ENCODE results near the gene RBM33. TPM values are rescaled to one million over a fixed set of nuclear protein-coding genes. Genes with fewer than 3 reads are reported as not detected.

Gene RBM33
- total and polyA plus RNA-seq, 2 of the 8 experiments (the other 6 are each of a cell fraction or from before 2014, with no cell fraction given): 16.5 to 64.6 TPM

DNA sequence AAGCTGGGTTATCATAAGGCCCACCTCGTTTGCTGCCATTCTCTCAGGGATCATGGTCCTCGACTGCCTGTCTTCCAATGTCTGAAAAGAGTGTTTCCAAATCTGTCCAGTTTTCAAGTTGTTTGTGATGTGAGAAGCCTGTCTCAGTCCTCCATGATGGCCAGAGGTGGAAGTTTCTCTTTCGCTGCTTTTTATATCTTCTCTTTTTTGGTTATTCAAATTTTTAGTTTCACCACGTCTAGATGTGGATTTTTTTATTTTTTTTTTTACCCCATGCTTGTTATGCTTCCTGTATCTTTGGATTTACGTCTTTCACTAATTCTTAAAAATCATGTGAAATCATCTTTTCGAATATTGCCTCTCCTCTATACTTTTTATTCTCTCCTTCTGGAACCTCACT lies 6.1 kb upstream of the RBM33 start:
- H4K8ac ChIP-seq (ENCODE audit: extremely low read depth, insufficient read depth, low read length): no peak overlapping the region
- H4K91ac ChIP-seq (replicated peaks; ENCODE audit: insufficient read length, low read length): no peak overlapping the region
- H2BK15ac ChIP-seq (ENCODE audit: low read length): no peak overlapping the region
- H3K27ac ChIP-seq (ENCODE audit: low read depth, low read length): no peak overlapping the region
- FAIRE-seq (no peak), DNase-seq (ENCODE audit: low read depth in 1 of 2, low spot score in 2 of 2) (no peak)
- 89% methylated on average over 6 of the region's 6 CpGs; no CpG with 5 or more reads in 1 of the 2 experiments for WGBS, 2 experiments (ENCODE audit: extremely low coverage in 1 of 2, insufficient coverage in 1 of 2, insufficient read length in 1 of 2, insufficient replicate concordance in 2 of 2, low coverage in 1 of 2, low lambda C conversion rate in 2 of 2, missing lambda C conversion rate in 1 of 2)
- H3K4me3 ChIP-seq (ENCODE audit: extremely low read depth in 1 of 4, insufficient read depth in 2 of 4, low read depth in 3 of 4, low read length in 4 of 4): no peak overlapping the region
- POLR2A ChIA-PET (ENCODE audit: partially characterized antibody): no interaction called here
- no peaks in the 10 kb centered on the region; a peak in 3 of 7 replicates for H3K27me3 ChIP-seq (replicated peaks in 1 of 4; ENCODE audit: control insufficient read depth in 3 of 4, extremely low read depth in 1 of 4, insufficient read depth in 3 of 4, low read length in 3 of 4)
- H4K5ac ChIP-seq (ENCODE audit: insufficient read length, low read depth, low read length): no peak overlapping the region
- H2BK120ac ChIP-seq (replicated peaks; ENCODE audit: low read depth, low read length): no peak overlapping the region
- H3K4me2 ChIP-seq (ENCODE audit: insufficient read depth in 1 of 2, low read depth in 2 of 2, low read length in 2 of 2): no peak overlapping the region
- H3K23ac ChIP-seq (ENCODE audit: insufficient read length): no peak overlapping the region
- no peak overlapping the region for H2AFZ ChIP-seq (ENCODE audit: low read length)
- H3K79me1 ChIP-seq (ENCODE audit: low read depth, low read length): no peaks in the 10 kb centered on the region
- CTCF ChIA-PET (ENCODE audit: partially characterized antibody): no interaction called here
- H2BK5ac ChIP-seq (ENCODE audit: low read depth, low read length): no peak overlapping the region
- H3K9me3 ChIP-seq (ENCODE audit: insufficient read depth in 2 of 2, low read depth in 1 of 2, low read length in 1 of 2): peaks cover 51 to 54% of the 10 kb centered on the region in 2 experiments
- no peak overlapping the region for H3K18ac ChIP-seq (ENCODE audit: extremely low read depth, low read length)
- no peak overlapping the region for H3K9ac ChIP-seq (replicated peaks in 1 of 4; ENCODE audit: extremely low read depth in 1 of 4, low read depth in 3 of 4, low read length in 3 of 4)
- no peak overlapping the region for H3K56ac ChIP-seq (replicated peaks; ENCODE audit: insufficient read length, low read depth, low read length)
- H3K4ac ChIP-seq (replicated peaks; ENCODE audit: insufficient read length, low read depth, low read length): no peak overlapping the region
- 0 out of 4 replicates have a peak, but pooled peaks cover 0 to 1% of the 10 kb centered on the region in 2 experiments for H3K79me2 ChIP-seq (ENCODE audit: control insufficient read depth in 1 of 2, insufficient read depth in 2 of 2, low read length in 2 of 2)
- H3K4me1 ChIP-seq (replicated peaks in 1 of 4; ENCODE audit: control insufficient read depth in 3 of 4, insufficient read depth in 4 of 4, low read length in 3 of 4): 0 out of 7 replicates have a peak, but pooled peaks cover 0 to 3% (median 0%) of the 10 kb centered on the region in 4 experiments
- H3K14ac ChIP-seq (ENCODE audit: insufficient read length): no peak overlapping the region
- H3K36me3 ChIP-seq (ENCODE audit: control insufficient read depth in 2 of 4, insufficient read depth in 4 of 4, low read length in 3 of 4): peaks cover 4 to 23% (median 13%) of the 10 kb centered on the region in 4 experiments; a peak in 5 of 8 replicates
- no peak overlapping the region for H2BK12ac ChIP-seq (ENCODE audit: low read depth, low read length)
- no peak overlapping the region for H2BK20ac ChIP-seq (ENCODE audit: low read length)
- H3K23me2 ChIP-seq (ENCODE audit: low read depth, low read length): 0 out of 2 replicates have a peak, but pooled peaks cover 1% of the 10 kb centered on the region
- H4K20me1 ChIP-seq (replicated peaks in 1 of 2; ENCODE audit: control insufficient read depth in 1 of 2, insufficient read depth in 2 of 2, low read length in 2 of 2): no peaks in the 10 kb centered on the region
- no peak overlapping the region for H2AK5ac ChIP-seq (ENCODE audit: low read depth, low read length)
- TF ChIP-seq NANOG (IDR thresholded peaks at IDR 0.05; ENCODE audit: insufficient read depth, low read depth, low read length, poor library complexity, severe bottlenecking) (no peak), SAP30 (IDR thresholded peaks at IDR 0.05; ENCODE audit: insufficient read depth, insufficient replicate concordance, low read length) (no peak), CBX8 (IDR thresholded peaks at IDR 0.05; ENCODE audit: borderline replicate concordance, low read depth, low read length) (no peak), CHD2 (IDR thresholded peaks at IDR 0.05; ENCODE audit: low read length) (no peak), RFX5 (IDR thresholded peaks at IDR 0.05; ENCODE audit: borderline replicate concordance, low read depth, low read length) (no peak), MAFK (IDR thresholded peaks at IDR 0.05; ENCODE audit: low read depth, low read length) (no peak), TCF12 (IDR thresholded peaks at IDR 0.05; ENCODE audit: low read depth, low read length) (no peak), JUND (IDR thresholded peaks at IDR 0.05; ENCODE audit: low read length) (no peak), SUZ12 (IDR thresholded peaks at IDR 0.05; ENCODE audit: low read length) (no peak)
